Sigmoid colon (tissue), 7 donors: ENCODE results near the gene CHKA. TPM values are rescaled to one million over a fixed set of nuclear protein-coding genes. Genes with fewer than 3 reads are reported as not detected.

Experiments
- DNase-seq: peaks from one replicate; pipeline ENCODE4 v3.0.0-alpha.2; 2019
- H3K27ac ChIP-seq, 4 donors: fragments of 200-600 bp; sonication (generic); one replicate each; pipeline ENCODE4 v1.5.1; 2016 to 2019; ENCODE audit warnings: mild to moderate bottlenecking in 1 of 4
- H3K27me3 ChIP-seq, 3 donors: fragments of 200-600 bp; sonication (generic); one replicate each; pipeline ENCODE4 v1.5.1; 2019; ENCODE audit warnings: mild to moderate bottlenecking in 1 of 3
- H3K36me3 ChIP-seq, 4 donors: fragments of 200-600 bp; sonication (generic); one replicate each; pipeline ENCODE4 v1.5.1; 2016 to 2019
- H3K4me1 ChIP-seq, 4 donors: fragments of 200-600 bp; sonication (generic); one replicate each; pipeline ENCODE4 v1.5.1; 2017 to 2019
- H3K4me3 ChIP-seq, 4 donors: fragments of 200-600 bp; sonication (generic); one replicate each; pipeline ENCODE4 v1.5.1; 2017 to 2019; ENCODE audit warnings: mild to moderate bottlenecking in 2 of 4, moderate library complexity in 1 of 4
- H3K9me3 ChIP-seq, 4 donors: fragments of 200-600 bp in 3 of 4; sonication (generic) in 3 of 4; one replicate each; pipeline versions ENCODE4 v1.5.1 to v1.6.1; 2013 to 2019
- EP300 ChIP-seq, 4 donors: sonication (generic); formaldehyde crosslinking; IDR thresholded peaks; one replicate each; pipeline ENCODE4 v1.6.1; 2017; ENCODE audit warnings: antibody characterized with exemption in 4 of 4
- POLR2A ChIP-seq, 2 donors: fragments of 450-650 bp; IDR thresholded peaks; one replicate each; pipeline ENCODE4 v1.6.1; 2016; ENCODE audit warnings: antibody characterized with exemption in 2 of 2, mild to moderate bottlenecking in 2 of 2, moderate library complexity in 2 of 2
- POLR2AphosphoS5 ChIP-seq, 4 donors: sonication (generic); formaldehyde crosslinking; IDR thresholded peaks; one replicate each; pipeline ENCODE4 v1.6.1; 2017; ENCODE audit warnings: antibody characterized with exemption in 4 of 4
- whole genome bisulfite sequencing, 2 donors: extraction: QIAGEN DNeasy Blood & Tissue Kit; methylation state at CpG; one replicate each; pipeline ENCODE4 v1.1.7; 2013; 5-methylcytosine and 5-hydroxymethylcytosine counted together
- intact Hi-C: fragments of 100-400 bp; cut with DNase I; formaldehyde crosslinking; loops from one replicate; pipeline ENCODE4 v1.15.1; 2023
- polyA plus RNA-seq, 3 donors: library from polyadenylated mRNA; stranded (reverse); fragments of 200-250 nt; gene quantifications; one replicate each; pipeline ENCODE4 v1.2.3, GENCODE V29; 2013
- total RNA-seq, 4 donors: library from RNA; depleted of rRNA; stranded (reverse); fragments of >200 nt; gene quantifications; one replicate each; pipeline ENCODE4 v1.1.0, GENCODE V29; 2016
- TF ChIP-seq, protein P1 (sequence below), 4 experiments: fragments of 450-650 bp in 3 of 4; fragments of 200-600 bp in 1 of 4; IDR thresholded peaks; one replicate each; pipeline ENCODE4 v1.5.1; 2016 to 2019; ENCODE audit warnings: antibody characterized with exemption in 4 of 4, mild to moderate bottlenecking in 3 of 4, moderate library complexity in 2 of 4
- donor health status: healthy with polysubstance abuse.
- donor health status: Bipolar disorder and iron deficiency.
- donor health status: healthy.

The CHKA gene
- total and polyA plus RNA-seq, 7 donors, result 16.4 to 41.0 (median 27.0) TPM

DNA sequence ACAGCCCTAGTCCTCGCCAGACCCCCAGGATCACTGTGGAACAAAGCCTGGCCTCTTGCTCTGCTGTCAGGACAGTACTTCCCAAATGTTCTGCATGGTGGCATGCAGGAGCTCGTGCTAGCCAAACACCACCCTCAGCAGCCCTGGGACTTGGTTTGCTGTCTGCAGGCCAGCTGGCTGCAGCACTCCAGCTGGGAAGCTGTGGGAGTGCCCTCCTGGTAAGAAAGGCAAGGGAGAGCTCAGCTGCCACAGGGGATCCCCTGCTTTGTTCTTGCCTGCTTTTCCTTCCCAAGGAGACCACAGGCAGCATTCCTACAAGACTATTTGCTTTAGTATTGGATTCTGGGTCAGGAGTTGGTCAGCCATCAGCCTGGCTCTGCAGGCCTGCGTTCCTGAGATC is 54.4 kb downstream of the CHKA start:
- Histone ChIP-seq H3K27me3 (no peaks in the 10 kb centered on the region), H3K36me3 (peaks cover 20 to 99% (median 45%) of the 10 kb centered on the region in 4 donors), H3K4me1 (no peaks in the 10 kb centered on the region), H3K9me3 (no peaks in the 10 kb centered on the region), H3K4me3 (no peak overlapping the region), H3K27ac (no peak overlapping the region)
- 92% methylated on average over 3 of the region's 3 CpGs for WGBS, 2 donors
- DNase-seq, result no peak
- intact Hi-C loops, result no loop called here
- TF ChIP-seq, protein P1, sequence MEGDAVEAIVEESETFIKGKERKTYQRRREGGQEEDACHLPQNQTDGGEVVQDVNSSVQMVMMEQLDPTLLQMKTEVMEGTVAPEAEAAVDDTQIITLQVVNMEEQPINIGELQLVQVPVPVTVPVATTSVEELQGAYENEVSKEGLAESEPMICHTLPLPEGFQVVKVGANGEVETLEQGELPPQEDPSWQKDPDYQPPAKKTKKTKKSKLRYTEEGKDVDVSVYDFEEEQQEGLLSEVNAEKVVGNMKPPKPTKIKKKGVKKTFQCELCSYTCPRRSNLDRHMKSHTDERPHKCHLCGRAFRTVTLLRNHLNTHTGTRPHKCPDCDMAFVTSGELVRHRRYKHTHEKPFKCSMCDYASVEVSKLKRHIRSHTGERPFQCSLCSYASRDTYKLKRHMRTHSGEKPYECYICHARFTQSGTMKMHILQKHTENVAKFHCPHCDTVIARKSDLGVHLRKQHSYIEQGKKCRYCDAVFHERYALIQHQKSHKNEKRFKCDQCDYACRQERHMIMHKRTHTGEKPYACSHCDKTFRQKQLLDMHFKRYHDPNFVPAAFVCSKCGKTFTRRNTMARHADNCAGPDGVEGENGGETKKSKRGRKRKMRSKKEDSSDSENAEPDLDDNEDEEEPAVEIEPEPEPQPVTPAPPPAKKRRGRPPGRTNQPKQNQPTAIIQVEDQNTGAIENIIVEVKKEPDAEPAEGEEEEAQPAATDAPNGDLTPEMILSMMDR (IDR thresholded peaks at IDR 0.05), result no peak

DNA sequence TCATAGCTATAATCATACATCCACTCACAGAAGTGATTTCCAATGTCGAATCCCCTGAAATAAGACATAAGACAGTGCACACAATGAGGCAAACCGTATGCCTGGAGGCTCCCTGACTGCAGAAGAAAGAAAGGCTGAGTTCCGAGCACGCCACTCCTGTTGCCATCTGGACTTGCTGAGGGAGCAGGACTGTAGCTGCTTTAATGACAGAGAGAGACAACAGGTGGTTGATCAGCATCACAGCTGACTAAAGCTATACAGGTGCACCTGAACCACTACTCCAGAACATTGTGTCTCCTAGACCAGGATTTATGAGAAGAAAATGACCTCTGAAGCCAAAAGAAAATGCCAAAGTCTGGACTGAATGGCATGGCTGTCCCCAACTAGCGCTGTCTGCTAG is 55.3 kb downstream of the CHKA start:
- intact Hi-C loops, result no loop called here
- Histone ChIP-seq H3K27ac (no peak overlapping the region), H3K27me3 (no peaks in the 10 kb centered on the region), H3K9me3 (no peaks in the 10 kb centered on the region), H3K36me3 (peaks cover 25 to 100% (median 47%) of the 10 kb centered on the region in 4 donors), H3K4me3 (no peak overlapping the region), H3K4me1 (no peaks in the 10 kb centered on the region)
- TF ChIP-seq, protein P1 (IDR thresholded peaks at IDR 0.05), result no peak
- TF ChIP-seq EP300 (IDR thresholded peaks at IDR 0.05), result no peak
- no peak for TF ChIP-seq POLR2A (IDR thresholded peaks at IDR 0.05)
- TF ChIP-seq POLR2AphosphoS5 (IDR thresholded peaks at IDR 0.05), result no peak
- WGBS, 2 donors, result 93 to 94% methylated on average over 5 of the region's 5 CpGs
- no peak for DNase-seq

DNA sequence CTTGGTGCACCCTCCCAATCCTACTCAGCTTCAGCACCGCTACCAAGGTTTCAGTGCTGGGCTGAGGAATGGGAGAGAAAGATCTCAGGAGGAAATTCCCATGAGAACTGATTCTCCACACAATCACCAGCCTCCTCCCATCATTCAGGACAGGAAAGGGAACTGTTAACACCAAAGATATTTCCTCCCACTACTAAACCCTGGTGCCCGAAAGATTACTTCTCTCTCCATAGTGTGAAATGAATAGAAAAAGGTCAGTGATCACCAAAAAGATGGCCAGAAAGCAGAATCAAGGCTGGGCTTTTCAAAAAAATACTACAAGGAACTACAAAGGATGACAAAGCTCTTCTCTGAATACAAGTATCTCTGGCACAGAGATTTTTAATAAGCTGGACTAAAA is 56.3 kb downstream of the CHKA start:
- Histone ChIP-seq H3K4me1 (no peaks in the 10 kb centered on the region), H3K4me3 (no peak overlapping the region), H3K9me3 (no peaks in the 10 kb centered on the region), H3K36me3 (peaks cover 25 to 100% (median 43%) of the 10 kb centered on the region in 4 donors), H3K27ac (no peak overlapping the region), H3K27me3 (no peaks in the 10 kb centered on the region)
- 91 to 98% methylated on average over 2 of the region's 2 CpGs for WGBS, 2 donors
- no peak for TF ChIP-seq POLR2AphosphoS5 (IDR thresholded peaks at IDR 0.05)
- TF ChIP-seq, protein P1 (IDR thresholded peaks at IDR 0.05), result no peak
- no peak for DNase-seq
- intact Hi-C loops, result no loop called here

DNA sequence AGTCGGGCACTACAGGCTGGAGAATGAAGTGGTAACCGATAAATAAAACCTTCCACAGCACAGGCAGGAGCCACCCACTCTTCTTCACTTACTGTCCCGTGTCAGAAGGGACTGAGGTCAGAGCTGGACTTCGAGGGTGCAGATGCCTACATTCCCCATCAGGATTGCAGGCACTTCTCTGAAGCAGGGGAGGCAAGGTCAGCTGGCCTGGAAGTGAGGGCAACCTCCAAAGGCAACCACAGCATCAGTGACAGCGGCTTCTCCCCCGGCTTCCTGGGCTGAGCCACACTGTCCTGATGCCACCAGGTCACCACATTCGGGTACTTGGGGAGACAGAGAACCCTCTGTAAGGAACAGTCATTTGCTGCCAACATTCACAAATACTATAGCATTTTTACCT is 59.7 kb downstream of the CHKA start:
- no peak for DNase-seq
- peaks cover 13 to 75% (median 29%) of the 10 kb centered on the region in 4 donors for H3K36me3 ChIP-seq
- TF ChIP-seq POLR2A (IDR thresholded peaks at IDR 0.05) (no peak), EP300 (IDR thresholded peaks at IDR 0.05) (no peak), POLR2AphosphoS5 (IDR thresholded peaks at IDR 0.05) (no peak)
- TF ChIP-seq, protein P1 (IDR thresholded peaks at IDR 0.05), result no peak
- H3K27me3 ChIP-seq, result no peaks in the 10 kb centered on the region
- 95 to 97% methylated on average over 7 of the region's 7 CpGs for WGBS, 2 donors
- H3K9me3 ChIP-seq, result no peaks in the 10 kb centered on the region
- intact Hi-C loops, result no loop called here
- no peak overlapping the region for H3K27ac ChIP-seq
- no peak overlapping the region for H3K4me3 ChIP-seq
- H3K4me1 ChIP-seq, result no peaks in the 10 kb centered on the region

DNA sequence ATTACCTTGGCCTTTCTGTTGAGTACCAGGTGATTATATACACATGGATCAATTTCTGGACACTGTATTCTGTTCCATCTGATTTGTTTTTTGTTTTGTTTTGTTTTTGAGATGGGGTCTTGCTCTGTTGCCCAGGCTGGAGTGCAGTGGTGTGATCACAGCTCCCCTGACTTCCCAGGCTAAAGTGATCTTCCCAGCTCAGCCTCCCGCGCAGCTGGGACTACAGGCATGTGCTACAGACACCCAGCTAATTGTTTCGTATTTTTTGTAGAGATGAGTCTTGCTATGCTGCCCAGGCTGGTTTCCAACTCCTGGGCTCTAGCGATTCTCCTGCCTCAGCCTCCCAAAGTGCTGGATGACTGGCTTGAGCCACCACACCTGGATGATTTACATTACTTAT is 63.4 kb downstream of the CHKA start:
- H3K36me3 ChIP-seq, result peaks cover 6 to 45% (median 14%) of the 10 kb centered on the region in 4 donors
- H3K9me3 ChIP-seq, result no peaks in the 10 kb centered on the region
- intact Hi-C loops, result no loop called here
- no peak overlapping the region for H3K27ac ChIP-seq
- no peak for DNase-seq
- TF ChIP-seq POLR2AphosphoS5 (IDR thresholded peaks at IDR 0.05), result no peak
- TF ChIP-seq EP300 (IDR thresholded peaks at IDR 0.05), result no peak
- no peak overlapping the region for H3K4me3 ChIP-seq
- WGBS, 2 donors, result 96% methylated on average over 4 of the region's 4 CpGs
- no peaks in the 10 kb centered on the region for H3K27me3 ChIP-seq
- H3K4me1 ChIP-seq, result no peaks in the 10 kb centered on the region
